HepG2 (cell line): Measurements from ENCODE around the gene GALNT18. TPM values are rescaled to one million over a fixed set of nuclear protein-coding genes. Genes with fewer than 3 reads are reported as not detected.

Experiments used
- ATAC-seq: fragments of 200-7000 bp; cut with Tn5 transposase; 3 replicates; pipeline ENCODE4 v1.9.1; 2020; ENCODE audit warnings: mild to moderate bottlenecking, moderate library complexity
- BruUV-seq: library from RNA; stranded (reverse); fragments of 400-500 nt; replicated peaks from 2 replicates; lab custom pipeline; 2021; lab: Mats Ljungman, UMichigan
- CTCF ChIA-PET: fragments of 300-600 bp; formaldehyde crosslinking; extraction: SDS; loops from one replicate; lab custom pipeline; 2021; ENCODE audit warnings: low total read pairs, inconsistent platforms, low intra/inter-chr PET ratio; lab: Yijun Ruan, JAX
- POLR2A ChIA-PET: fragments of 350-600 bp; sonication (Branson Sonifier 250); formaldehyde crosslinking; loops from one replicate; lab custom pipeline; 2020; ENCODE audit warnings: antibody characterized with exemption, inconsistent platforms; lab: Yijun Ruan, JAX
- DNase-seq: peaks from one replicate; pipeline ENCODE4 v3.0.0-alpha.2; 2015; ENCODE audit warnings: low spot score
- FAIRE-seq: peaks from 3 replicates; lab custom pipeline; 2011; peaks lifted over from hg19 to GRCh38; lab: Jason Lieb, UNC
- H2AFZ ChIP-seq: one replicate; pipeline ENCODE4 v1.6.1; 2011; ENCODE audit warnings: low read length, inconsistent platforms
- H3K27ac ChIP-seq: fragments of 300-600 bp; 3 replicates; pipeline ENCODE4 v1.8.0; 2011; ENCODE audit warnings: mixed run types, mild to moderate bottlenecking, mixed read lengths, low read length, inconsistent platforms; ENCODE audit not compliant: insufficient read depth; ENCODE audit errors: extremely low read length
- H3K27me3 ChIP-seq, 2 experiments: fragments of 200-600 bp in 1 of 2; 2 replicates in 1 of 2; 3 replicates in 1 of 2; pipeline versions ENCODE4 v1.6.0 to v1.8.0; 2011; ENCODE audit warnings: low read length in 2 of 2, mild to moderate bottlenecking in 2 of 2, moderate library complexity in 2 of 2, inconsistent platforms in 1 of 2; ENCODE audit not compliant: insufficient read depth in 2 of 2, control insufficient read depth in 1 of 2
- H3K36me3 ChIP-seq, 2 experiments: fragments of 200-600 bp in 1 of 2; replicated peaks in 1 of 2; 2 replicates in 1 of 2; 3 replicates in 1 of 2; pipeline versions ENCODE4 v1.5.1 to v1.8.0; 2011; ENCODE audit warnings: low read length in 2 of 2, inconsistent platforms in 1 of 2; ENCODE audit not compliant: insufficient read depth in 2 of 2, control insufficient read depth in 1 of 2
- H3K4me1 ChIP-seq: 2 replicates; pipeline ENCODE4 v1.5.1; 2012; ENCODE audit warnings: low read length, inconsistent platforms; ENCODE audit not compliant: insufficient read depth
- H3K4me2 ChIP-seq: 2 replicates; pipeline ENCODE4 v1.6.0; 2011; ENCODE audit warnings: low read depth, low read length, inconsistent platforms
- H3K4me3 ChIP-seq, 3 experiments: fragments of 200-600 bp in 1 of 3; sonication (generic), shearing (Covaris generic) in 1 of 3; replicated peaks in 1 of 3; 2 replicates each; pipeline ENCODE4 v1.5.1; 2011 to 2016; ENCODE audit warnings: low read length in 3 of 3, inconsistent platforms in 2 of 3, low read depth in 2 of 3, mild to moderate bottlenecking in 2 of 3, control low read depth in 1 of 3, mixed read lengths in 1 of 3; ENCODE audit not compliant: insufficient read depth in 1 of 3
- H3K79me2 ChIP-seq: one replicate; pipeline ENCODE4 v1.6.1; 2011; ENCODE audit warnings: low read length, inconsistent platforms; ENCODE audit not compliant: insufficient read depth
- H3K9ac ChIP-seq: 2 replicates; pipeline ENCODE4 v1.6.0; 2011; ENCODE audit warnings: mild to moderate bottlenecking, low read depth, low read length, inconsistent platforms; ENCODE audit not compliant: insufficient read depth
- H3K9me3 ChIP-seq: 2 replicates; pipeline ENCODE4 v1.5.1; 2012; ENCODE audit warnings: mild to moderate bottlenecking, low read length
- H4K20me1 ChIP-seq: 2 replicates; pipeline ENCODE4 v1.6.0; 2011; ENCODE audit warnings: inconsistent platforms, mild to moderate bottlenecking, low read length, moderate library complexity; ENCODE audit not compliant: insufficient read depth
- JUN ChIP-seq: sonication (generic); formaldehyde crosslinking; IDR thresholded peaks from 2 replicates; pipeline ENCODE4 v1.4.0; 2020; ENCODE audit warnings: mild to moderate bottlenecking, missing genetic modification reagents
- SUZ12 ChIP-seq: fragments of 150-350 bp; IDR thresholded peaks from 2 replicates; pipeline ENCODE4 v1.6.1; 2014; ENCODE audit warnings: low read depth, low read length
- ZNF44 ChIP-seq: sonication (generic); formaldehyde crosslinking; IDR thresholded peaks from 2 replicates; pipeline ENCODE4 v1.5.1; 2020; ENCODE audit warnings: mild to moderate bottlenecking, missing genetic modification reagents
- ZNF564 ChIP-seq: sonication (generic); formaldehyde crosslinking; IDR thresholded peaks from 2 replicates; pipeline ENCODE4 v1.8.1; 2023; ENCODE audit warnings: mild to moderate bottlenecking, missing genetic modification reagents
- ZNF83 ChIP-seq: sonication (generic); formaldehyde crosslinking; IDR thresholded peaks from 2 replicates; pipeline ENCODE4 v1.4.0; 2020; ENCODE audit warnings: missing genetic modification reagents, mild to moderate bottlenecking, borderline replicate concordance
- ZNF850 ChIP-seq: sonication (generic); formaldehyde crosslinking; conservative IDR thresholded peaks from 2 replicates; pipeline ENCODE4 v1.9.0; 2021; ENCODE audit warnings: mild to moderate bottlenecking, missing genetic modification reagents
- WGBS: methylation state at CpG from one replicate; pipeline ENCODE4 v1.1.6; 2017; ENCODE audit warnings: low lambda C conversion rate; 5-methylcytosine and 5-hydroxymethylcytosine counted together
- in situ Hi-C: cut with HindIII; loops from 2 replicates; pipeline ENCODE4 v1.10.0; 2017; ENCODE audit warnings: low pct_unique_long_range_greater_than_20kb; ENCODE audit not compliant: extremely low pct_ligation_motif_present
- intact Hi-C: fragments of 100-400 bp; cut with micrococcal nuclease; formaldehyde crosslinking; loops from one replicate; pipeline ENCODE4 v1.10.0; 2022; ENCODE audit not compliant: unreplicated experiment
- polyA plus RNA-seq, 8 experiments: library from polyadenylated mRNA; depleted of rRNA in 3 of 8; stranded (reverse) in 7 of 8; unstranded in 1 of 8; fragments of >200 nt; fragmentation: Illumina TruSeq in 4 of 8; extraction: Trizol in 4 of 8; gene quantifications; 2 replicates each; pipeline versions ENCODE4 v1.2.1 to v1.2.3, GENCODE V29; 2011 to 2016; ENCODE audit warnings: low read depth in 4 of 8, missing spikeins in 1 of 8, mixed read lengths in 1 of 8; ENCODE audit not compliant: insufficient read depth in 1 of 8
- total RNA-seq, 5 experiments: library from RNA; depleted of rRNA; stranded (reverse); fragments of >200 nt; fragmentation: Illumina TruSeq; extraction: Trizol; gene quantifications; 2 replicates each; pipeline ENCODE4 v1.2.3, GENCODE V29; 2016; ENCODE audit warnings: low read depth in 1 of 5
- TF ChIP-seq, protein P1 (sequence below): sonication (generic); formaldehyde crosslinking; IDR thresholded peaks from 2 replicates; pipeline ENCODE4 v1.4.0; 2020; ENCODE audit warnings: missing genetic modification reagents
- TF ChIP-seq, protein P2 (sequence below): IDR thresholded peaks from 2 replicates; pipeline ENCODE4 v1.6.1; 2016; ENCODE audit warnings: missing compliant biosample characterization, missing genetic modification reagents, borderline replicate concordance

Gene GALNT18
- total and polyA plus RNA-seq, 2 of the 13 experiments (the other 11 are each of a cell fraction or from before 2014, with no cell fraction given) = 0.11 TPM; not detected in 1

DNA sequence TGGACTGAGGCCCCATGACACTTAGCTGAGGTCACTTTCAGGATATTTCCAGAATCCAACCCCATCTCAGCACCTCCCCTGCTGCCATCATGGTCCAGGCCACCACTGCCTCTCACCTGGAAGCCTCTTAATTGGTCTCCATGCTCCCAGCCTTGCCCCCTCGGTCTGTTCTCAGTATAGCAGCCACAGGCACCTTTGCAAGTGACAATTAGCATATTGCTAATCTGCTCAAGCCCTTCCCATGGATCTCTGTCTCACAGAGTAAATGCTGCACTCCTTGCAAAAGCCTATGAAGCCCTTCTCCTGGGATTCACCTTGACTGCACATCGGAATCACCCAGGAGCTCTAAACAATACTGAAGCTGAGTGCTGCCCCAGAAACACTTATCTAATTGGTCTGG lies 175.2 kb downstream of the GALNT18 start:
- intact Hi-C loops = no loop called here
- no peak overlapping the region for H3K4me2 ChIP-seq
- peaks cover 17% of the 10 kb centered on the region for H3K4me1 ChIP-seq
- in situ Hi-C loops = no loop called here
- H2AFZ ChIP-seq = no peak overlapping the region
- BruUV-seq = no TSS peak
- H3K9ac ChIP-seq = no peak overlapping the region
- ChIA-PET POLR2A (no interaction called here), CTCF (no interaction called here)
- no peaks in the 10 kb centered on the region for H3K79me2 ChIP-seq
- FAIRE-seq = no peak
- ATAC-seq = no peak
- TF ChIP-seq ZNF44 (CRISPR knock-in tag) (no peak), SUZ12 (no peak), JUN (CRISPR knock-in tag) (no peak), ZNF83 (CRISPR knock-in tag) (no peak), ZNF850 (CRISPR knock-in tag) (no peak), ZNF564 (CRISPR knock-in tag) (no peak)
- TF ChIP-seq, protein P1, sequence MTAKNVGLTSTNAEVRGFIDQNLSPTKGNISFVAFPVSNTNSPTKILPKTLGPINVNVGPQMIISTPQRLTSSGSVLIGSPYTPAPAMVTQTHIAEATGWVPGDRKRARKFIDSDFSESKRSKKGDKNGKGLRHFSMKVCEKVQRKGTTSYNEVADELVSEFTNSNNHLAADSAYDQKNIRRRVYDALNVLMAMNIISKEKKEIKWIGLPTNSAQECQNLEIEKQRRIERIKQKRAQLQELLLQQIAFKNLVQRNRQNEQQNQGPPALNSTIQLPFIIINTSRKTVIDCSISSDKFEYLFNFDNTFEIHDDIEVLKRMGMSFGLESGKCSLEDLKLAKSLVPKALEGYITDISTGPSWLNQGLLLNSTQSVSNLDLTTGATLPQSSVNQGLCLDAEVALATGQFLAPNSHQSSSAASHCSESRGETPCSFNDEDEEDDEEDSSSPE = no peak
- TF ChIP-seq, protein P2, sequence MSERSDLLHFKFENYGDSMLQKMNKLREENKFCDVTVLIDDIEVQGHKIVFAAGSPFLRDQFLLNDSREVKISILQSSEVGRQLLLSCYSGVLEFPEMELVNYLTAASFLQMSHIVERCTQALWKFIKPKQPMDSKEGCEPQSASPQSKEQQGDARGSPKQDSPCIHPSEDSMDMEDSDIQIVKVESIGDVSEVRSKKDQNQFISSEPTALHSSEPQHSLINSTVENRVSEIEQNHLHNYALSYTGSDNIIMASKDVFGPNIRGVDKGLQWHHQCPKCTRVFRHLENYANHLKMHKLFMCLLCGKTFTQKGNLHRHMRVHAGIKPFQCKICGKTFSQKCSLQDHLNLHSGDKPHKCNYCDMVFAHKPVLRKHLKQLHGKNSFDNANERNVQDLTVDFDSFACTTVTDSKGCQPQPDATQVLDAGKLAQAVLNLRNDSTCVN (CRISPR knock-in tag) = no peak
- 20% methylated on average over 2 of the region's 2 CpGs for WGBS
- 0 out of 5 replicates have a peak, but pooled peaks cover 0 to 3% of the 10 kb centered on the region in 2 experiments for H3K27me3 ChIP-seq
- DNase-seq = no peak
- no peaks in the 10 kb centered on the region for H3K9me3 ChIP-seq
- no peak overlapping the region for H3K27ac ChIP-seq
- H3K4me3 ChIP-seq = no peak overlapping the region
- no peaks in the 10 kb centered on the region for H4K20me1 ChIP-seq
- H3K36me3 ChIP-seq = no peaks in the 10 kb centered on the region
